ENCODE data around the gene CDC42EP4.
"Not testable (repeated sequence)": the region's sequence is repeated elsewhere in the genome, so short reads cannot be mapped to it uniquely, and the experiment has no call there.

CDC42EP4 gene

GRCh38 chr17:73320601-73321264 is 8.9 kb upstream of the CDC42EP4 start:
- no peak for DNase-seq (ENCODE audit: low read depth in 2 of 2)

DNA sequence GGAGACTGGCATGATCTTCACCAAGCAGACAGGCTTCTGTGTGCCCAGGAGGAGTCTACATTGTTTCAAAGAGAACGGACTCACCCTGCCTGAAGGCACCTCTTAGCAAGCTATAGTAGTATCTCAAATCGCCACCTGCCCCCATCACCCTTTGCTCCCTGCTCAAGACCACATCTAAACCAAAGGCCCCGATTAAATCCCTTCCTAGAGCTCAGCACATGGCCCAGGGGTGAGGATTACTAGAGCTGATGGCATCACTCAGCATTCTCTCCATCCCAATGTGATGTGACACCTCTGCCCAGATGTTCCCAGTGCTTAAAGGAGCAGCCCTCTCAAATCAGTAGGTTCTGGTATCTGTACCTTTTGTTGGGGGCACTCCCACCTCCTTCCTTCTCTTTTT is 8.0 kb upstream of the CDC42EP4 start:
- no peak for DNase-seq (ENCODE audit: low read depth in 2 of 2)

GRCh38 chr17:73318836-73319235 is 7.0 kb upstream of the CDC42EP4 start:
- DNase-seq (ENCODE audit: low read depth in 2 of 2): no peak

GRCh38 chr17:73318427-73318813 is 6.6 kb upstream of the CDC42EP4 start:
- DNase-seq (ENCODE audit: low read depth in 2 of 2): no peak

DNA sequence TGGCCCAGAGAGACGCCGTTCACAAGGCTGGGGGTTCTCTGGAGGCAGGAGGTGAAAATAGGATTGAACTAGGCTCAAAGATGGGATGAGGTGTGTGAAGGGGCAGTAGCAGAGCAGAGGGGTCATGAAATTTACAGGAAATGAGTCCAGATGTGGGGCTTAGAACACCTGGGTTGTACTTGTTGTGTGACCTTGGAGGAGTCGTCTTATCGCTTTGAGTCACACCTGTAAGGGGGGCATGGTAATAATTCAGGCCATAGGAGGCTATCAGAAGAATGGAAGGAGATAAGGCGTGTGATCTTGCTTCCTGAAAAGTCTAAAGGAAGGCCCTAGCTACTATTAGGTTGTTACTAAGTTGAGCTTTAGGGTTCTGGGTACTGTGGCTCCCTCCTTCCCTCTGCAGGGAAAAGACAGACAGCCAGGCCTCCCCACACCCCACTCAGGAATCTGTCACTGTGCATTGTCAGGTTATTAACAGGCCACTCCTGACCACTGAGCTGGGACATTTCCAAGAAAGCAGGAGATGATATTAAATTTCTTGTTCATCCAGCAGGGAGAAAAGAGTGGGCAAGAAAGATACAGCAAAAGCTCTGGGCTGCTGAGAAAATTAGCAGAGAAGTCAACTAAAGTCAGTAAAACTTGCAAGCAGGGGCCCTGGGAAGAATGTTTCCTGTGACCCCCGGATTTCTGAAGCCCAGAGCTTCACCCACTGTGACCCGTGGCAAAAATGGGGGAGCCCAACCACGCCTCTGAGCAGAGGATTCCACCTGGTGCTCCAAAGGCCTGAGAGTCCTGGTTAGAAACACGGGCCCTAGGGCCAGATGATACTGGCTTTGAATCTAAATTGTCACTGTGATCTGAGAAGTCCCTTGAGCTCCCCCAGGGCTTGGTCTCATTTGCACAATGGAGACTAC is 6.0 kb upstream of the CDC42EP4 start:
- no peak for DNase-seq (ENCODE audit: low read depth in 2 of 2)

- no peak for DNase-seq (ENCODE audit: low read depth in 2 of 2)
These were observed 5.2 kb upstream of the CDC42EP4 start for GRCh38 chr17:73316919-73317505.

DNA sequence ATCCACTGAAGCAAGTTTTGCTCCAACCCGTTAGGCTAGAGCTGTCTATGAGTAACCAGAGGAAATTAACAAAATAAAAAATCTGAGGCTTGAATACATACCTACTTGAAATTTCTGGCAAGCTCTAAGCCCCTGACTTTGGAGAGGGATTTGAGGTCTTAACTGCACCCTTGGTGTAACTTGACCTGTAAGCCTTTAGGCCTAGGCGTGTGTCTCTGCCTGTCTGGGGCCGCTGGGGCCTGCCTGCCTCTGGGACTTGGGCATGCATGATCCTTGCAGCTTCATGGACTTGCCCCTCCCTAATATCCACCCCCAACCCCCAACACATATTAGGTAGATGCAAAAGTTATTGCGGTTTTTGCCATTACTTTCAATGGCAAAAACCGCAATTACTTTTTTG is 3.7 kb upstream of the CDC42EP4 start:
- no peak for DNase-seq (ENCODE audit: low read depth in 2 of 2)

GRCh38 chr17:73313526-73314127 is 1.8 kb upstream of the CDC42EP4 start:
- no peak for DNase-seq (ENCODE audit: low read depth in 2 of 2)

- DNase-seq (ENCODE audit: low read depth in 2 of 2): not testable (repeated sequence)
These were observed 1.1 kb upstream of the CDC42EP4 start for GRCh38 chr17:73312887-73313286.

- no peak for DNase-seq (ENCODE audit: low read depth in 2 of 2)
These were observed 397 bp downstream of the CDC42EP4 start for GRCh38 chr17:73311428-73311780.

GRCh38 chr17:73309727-73310596 is 1.8 kb downstream of the CDC42EP4 start:
- no peak for DNase-seq (ENCODE audit: low read depth in 2 of 2)

- DNase-seq (ENCODE audit: low read depth in 2 of 2): not testable (repeated sequence)
These were observed 2.8 kb downstream of the CDC42EP4 start for GRCh38 chr17:73308959-73309358.

GRCh38 chr17:73308017-73308823 is 3.6 kb downstream of the CDC42EP4 start:
- no peak for DNase-seq (ENCODE audit: low read depth in 2 of 2)

GRCh38 chr17:73307130-73307529 is 4.7 kb downstream of the CDC42EP4 start:
- no peak for DNase-seq (ENCODE audit: low read depth in 2 of 2)

- no peak for DNase-seq (ENCODE audit: low read depth in 2 of 2)
These were observed 5.7 kb downstream of the CDC42EP4 start for GRCh38 chr17:73305845-73306836.

DNA sequence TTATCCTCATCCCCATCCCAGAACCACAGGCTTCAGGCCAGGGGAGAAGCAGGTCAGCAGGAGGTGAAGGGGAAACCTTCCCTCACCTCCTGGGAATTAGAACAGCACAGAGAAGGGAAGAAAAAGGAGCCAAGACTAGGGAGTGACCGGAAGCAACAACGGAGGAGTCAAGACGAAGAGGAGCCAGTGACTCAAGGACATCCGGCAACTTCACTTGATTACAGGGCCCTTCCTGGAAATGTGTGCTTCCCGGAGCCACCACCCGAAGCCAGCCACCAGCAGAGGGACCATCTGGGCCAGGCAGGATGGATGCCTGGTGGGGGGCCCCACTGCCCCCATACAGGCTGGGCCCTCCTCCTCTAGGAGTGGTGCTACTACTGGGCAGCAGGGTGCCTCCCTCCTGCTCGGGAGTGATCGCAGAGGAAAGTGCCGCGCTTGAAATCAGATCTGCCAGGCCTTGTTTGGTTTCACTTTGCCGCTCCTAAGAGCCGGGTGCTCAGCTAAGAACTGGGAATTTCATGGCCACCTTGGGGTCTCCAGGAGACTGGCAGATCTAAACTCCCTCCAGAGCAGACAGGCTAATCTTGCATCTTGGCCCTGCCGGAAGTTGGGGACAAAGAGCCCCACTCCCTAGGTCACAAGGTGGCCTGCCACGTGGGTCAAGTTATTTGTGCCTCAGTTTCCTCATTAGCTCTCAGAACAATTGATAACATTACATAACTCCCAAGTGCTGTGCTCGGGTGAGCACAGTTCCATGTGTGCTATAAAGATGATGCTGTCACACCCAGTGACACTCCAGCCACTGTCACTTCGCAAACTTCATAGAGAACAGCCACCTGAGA is 6.6 kb downstream of the CDC42EP4 start:
- DNase-seq (ENCODE audit: low read depth in 2 of 2): no peak

DNA sequence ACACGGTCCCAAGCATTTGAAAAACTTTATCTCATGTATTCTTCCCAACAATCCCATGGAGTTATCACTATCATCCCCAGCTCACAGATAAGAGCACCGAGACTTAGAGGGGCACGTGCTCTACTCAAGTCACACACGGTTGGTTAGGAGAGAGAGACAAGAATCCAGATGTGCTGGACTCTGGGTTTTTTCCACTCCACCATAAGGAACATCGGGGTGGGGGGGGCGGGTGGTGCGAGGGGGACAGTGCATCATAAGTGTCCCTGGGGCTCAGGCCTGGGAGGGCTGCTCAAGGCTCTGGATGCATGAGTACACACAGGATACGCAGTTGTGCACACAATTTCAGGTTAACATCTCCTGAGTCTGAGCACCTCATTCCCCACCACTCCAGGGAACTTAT is 7.4 kb downstream of the CDC42EP4 start:
- DNase-seq (ENCODE audit: low read depth in 2 of 2): no peak

DNA sequence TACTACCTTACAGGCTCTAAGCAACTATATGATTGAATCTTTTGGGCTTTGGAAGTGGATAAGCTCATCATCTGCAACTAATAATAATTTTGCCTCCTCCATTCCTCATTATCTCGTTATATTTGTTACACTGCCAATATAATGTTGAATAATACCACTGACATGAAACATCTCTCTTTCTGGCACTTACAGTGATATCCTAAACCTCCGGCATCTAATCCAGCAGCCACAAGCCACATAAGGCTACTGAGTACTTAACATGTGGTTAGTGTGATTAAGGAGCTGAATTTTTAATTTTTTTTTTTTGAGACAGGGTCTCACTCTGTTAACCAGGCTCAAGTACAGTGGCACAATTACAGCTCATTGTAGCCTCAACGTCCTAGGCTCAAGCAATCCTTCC is 9.6 kb downstream of the CDC42EP4 start:
- DNase-seq (ENCODE audit: low read depth in 2 of 2): no peak
